22Rv1 (cell line): ENCODE data around the gene AQR.

ENCODE experiments used
- CTCF ChIP-seq: fragments of 450-650 bp; IDR thresholded peaks from 2 replicates; pipeline ENCODE4 v1.5.1; 2017; ENCODE audit warnings: mild to moderate bottlenecking
- ZFX ChIP-seq: fragments of 450-650 bp; IDR thresholded peaks from 2 replicates; pipeline ENCODE4 v1.6.1; 2017; ENCODE audit warnings: antibody characterized with exemption, borderline replicate concordance

GRCh38 chr15:34853001-34853758, 116.4 kb downstream of the AQR start:
- TF ChIP-seq CTCF (peak; percentile 47; the same call in 1 of the 2 replicates), ZFX (no peak)
